ENCODE results near the gene PCDHGA1. TPM values are rescaled to one million over a fixed set of nuclear protein-coding genes. Genes with fewer than 3 reads are reported as not detected.

Gene PCDHGA1
- polyA plus RNA-seq, 3 donors: not detected

GRCh38 chr5:141477044-141477575, 146.8 kb downstream of the PCDHGA1 start:
- peaks cover 7 to 10% of the 10 kb centered on the region in 2 donors for H3K36me3 Mint-ChIP-seq
- Histone ChIP-seq H3K4me1 (ENCODE audit: control insufficient read depth in 1 of 2, insufficient read depth in 2 of 2, low read length in 2 of 2) (peaks cover 19 to 25% of the 10 kb centered on the region in 2 donors), H3K4me3 (replicated peaks in 1 of 3; ENCODE audit: low read depth in 2 of 3, low read length in 3 of 3) (peak overlapping the region in 1 of 3 experiments; percentile 77), H4K20me1 (ENCODE audit: insufficient read depth, low read length) (no peaks in the 10 kb centered on the region), H3K79me2 (ENCODE audit: insufficient read depth, low read length) (no peaks in the 10 kb centered on the region), H2AFZ (ENCODE audit: insufficient read depth, low read depth, low read length, poor library complexity, severe bottlenecking) (no peak overlapping the region), H3K9me3 (replicated peaks in 1 of 2; ENCODE audit: control insufficient read depth in 1 of 2, insufficient read depth in 1 of 2, low read length in 2 of 2) (peaks cover 0 to 20% of the 10 kb centered on the region in 2 donors), H3K27ac (ENCODE audit: low read depth in 1 of 2, low read length in 2 of 2) (no peak overlapping the region), H3K36me3 (replicated peaks in 1 of 2; ENCODE audit: control insufficient read depth in 1 of 2, insufficient read depth in 2 of 2, low read length in 2 of 2) (no peaks in the 10 kb centered on the region), H3K9ac (ENCODE audit: insufficient read depth, low read length, poor library complexity, severe bottlenecking) (no peak overlapping the region), H3K4me2 (replicated peaks; ENCODE audit: extremely low read depth, low read length, poor library complexity, severe bottlenecking) (peak overlapping the region; percentile 91), H3K27me3 (ENCODE audit: control insufficient read depth in 2 of 2, insufficient read depth in 2 of 2, low read length in 2 of 2) (peaks cover 47 to 73% of the 10 kb centered on the region in 2 donors)
- H3K4me1 Mint-ChIP-seq: peaks cover 27% of the 10 kb centered on the region
- H3K4me3 Mint-ChIP-seq: peak overlapping the region; percentile 87 to 98
- no peak for TF ChIP-seq CTCF (IDR thresholded peaks at IDR 0.05)
- no peak for DNase-seq
- 24% methylated on average over 22 of the region's 24 CpGs for WGBS (ENCODE audit: insufficient coverage)
- H3K9me3 Mint-ChIP-seq: peaks cover 0 to 28% (median 6%) of the 10 kb centered on the region in 7 donors
- no peak overlapping the region for H3K27ac Mint-ChIP-seq
- intact Hi-C loops (cut with micrococcal nuclease): no loop called here
- H3K27me3 Mint-ChIP-seq (ENCODE audit: low read depth in 3 of 3): peaks cover 43 to 68% (median 67%) of the 10 kb centered on the region in 3 donors

GRCh38 chr5:141477815-141478214, 147.5 kb downstream of the PCDHGA1 start:
- no peak overlapping the region for H3K4me2 ChIP-seq (replicated peaks; ENCODE audit: extremely low read depth, low read length, poor library complexity, severe bottlenecking)
- H3K4me3 ChIP-seq (replicated peaks in 1 of 3; ENCODE audit: low read depth in 2 of 3, low read length in 3 of 3): no peak overlapping the region
- Mint-ChIP-seq H3K27ac (no peak overlapping the region), H3K27me3 (ENCODE audit: low read depth in 3 of 3) (peaks cover 49 to 72% (median 70%) of the 10 kb centered on the region in 3 donors), H3K4me3 (peak overlapping the region in 1 of 2 donors; percentile 98), H3K36me3 (peaks cover 7 to 10% of the 10 kb centered on the region in 2 donors), H3K9me3 (peaks cover 0 to 28% (median 6%) of the 10 kb centered on the region in 7 donors), H3K4me1 (peaks cover 27% of the 10 kb centered on the region)
- no peaks in the 10 kb centered on the region for H4K20me1 ChIP-seq (ENCODE audit: insufficient read depth, low read length)
- H3K27me3 ChIP-seq (ENCODE audit: control insufficient read depth in 2 of 2, insufficient read depth in 2 of 2, low read length in 2 of 2): peaks cover 50 to 78% of the 10 kb centered on the region in 2 donors
- no peaks in the 10 kb centered on the region for H3K79me2 ChIP-seq (ENCODE audit: insufficient read depth, low read length)
- no peak for TF ChIP-seq CTCF (IDR thresholded peaks at IDR 0.05)
- peaks cover 19 to 25% of the 10 kb centered on the region in 2 donors for H3K4me1 ChIP-seq (ENCODE audit: control insufficient read depth in 1 of 2, insufficient read depth in 2 of 2, low read length in 2 of 2)
- peaks cover 0 to 20% of the 10 kb centered on the region in 2 donors for H3K9me3 ChIP-seq (replicated peaks in 1 of 2; ENCODE audit: control insufficient read depth in 1 of 2, insufficient read depth in 1 of 2, low read length in 2 of 2)
- H3K36me3 ChIP-seq (replicated peaks in 1 of 2; ENCODE audit: control insufficient read depth in 1 of 2, insufficient read depth in 2 of 2, low read length in 2 of 2): no peaks in the 10 kb centered on the region
- WGBS (ENCODE audit: insufficient coverage): 65% methylated on average over 9 of the region's 13 CpGs
- no peak overlapping the region for H3K9ac ChIP-seq (ENCODE audit: insufficient read depth, low read length, poor library complexity, severe bottlenecking)
- H2AFZ ChIP-seq (ENCODE audit: insufficient read depth, low read depth, low read length, poor library complexity, severe bottlenecking): no peak overlapping the region
- no peak for DNase-seq
- H3K27ac ChIP-seq (ENCODE audit: low read depth in 1 of 2, low read length in 2 of 2): no peak overlapping the region
- intact Hi-C loops (cut with micrococcal nuclease): no loop called here

All from CD14-positive monocyte (primary cell).